Choroid plexus epithelial cell (primary cell): ENCODE data around the gene PAK5.

Experiments used
- DNase-seq: peaks from one replicate; pipeline ENCODE4 v3.0.0-alpha.2; 2010; ENCODE audit warnings: low read depth
- H3K4me3 ChIP-seq: 2 replicates; pipeline ENCODE4 v1.5.1; 2011; ENCODE audit warnings: low read depth, mild to moderate bottlenecking, control low read depth, low read length, moderate library complexity
- TF ChIP-seq, protein P1 (sequence below): conservative IDR thresholded peaks from 2 replicates; pipeline ENCODE4 v1.5.1; 2011; ENCODE audit warnings: low read depth, mild to moderate bottlenecking, control low read depth, inconsistent platforms, low read length, moderate library complexity

Gene PAK5

DNA sequence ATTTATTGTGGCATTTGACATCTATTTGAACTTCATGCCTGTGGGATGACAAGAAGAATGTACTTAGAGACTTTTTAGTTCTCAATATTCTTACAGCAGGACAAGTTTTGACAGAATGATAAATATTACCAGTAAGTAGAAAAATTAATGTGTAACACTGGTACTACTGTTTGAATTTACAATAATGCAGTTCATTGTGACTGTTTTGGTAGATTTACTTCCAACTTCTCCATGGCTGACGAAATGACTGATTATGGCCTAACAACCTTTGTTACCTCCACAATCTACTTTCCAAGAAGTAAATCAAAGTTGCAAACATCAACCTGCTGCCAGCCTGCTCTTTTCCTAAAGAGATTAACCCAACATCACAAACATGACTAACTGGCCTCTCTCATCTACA, 38.5 kb downstream of the PAK5 start:
- H3K4me3 ChIP-seq = no peak overlapping the region
- DNase-seq = no peak
- TF ChIP-seq, protein P1, sequence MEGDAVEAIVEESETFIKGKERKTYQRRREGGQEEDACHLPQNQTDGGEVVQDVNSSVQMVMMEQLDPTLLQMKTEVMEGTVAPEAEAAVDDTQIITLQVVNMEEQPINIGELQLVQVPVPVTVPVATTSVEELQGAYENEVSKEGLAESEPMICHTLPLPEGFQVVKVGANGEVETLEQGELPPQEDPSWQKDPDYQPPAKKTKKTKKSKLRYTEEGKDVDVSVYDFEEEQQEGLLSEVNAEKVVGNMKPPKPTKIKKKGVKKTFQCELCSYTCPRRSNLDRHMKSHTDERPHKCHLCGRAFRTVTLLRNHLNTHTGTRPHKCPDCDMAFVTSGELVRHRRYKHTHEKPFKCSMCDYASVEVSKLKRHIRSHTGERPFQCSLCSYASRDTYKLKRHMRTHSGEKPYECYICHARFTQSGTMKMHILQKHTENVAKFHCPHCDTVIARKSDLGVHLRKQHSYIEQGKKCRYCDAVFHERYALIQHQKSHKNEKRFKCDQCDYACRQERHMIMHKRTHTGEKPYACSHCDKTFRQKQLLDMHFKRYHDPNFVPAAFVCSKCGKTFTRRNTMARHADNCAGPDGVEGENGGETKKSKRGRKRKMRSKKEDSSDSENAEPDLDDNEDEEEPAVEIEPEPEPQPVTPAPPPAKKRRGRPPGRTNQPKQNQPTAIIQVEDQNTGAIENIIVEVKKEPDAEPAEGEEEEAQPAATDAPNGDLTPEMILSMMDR = no peak

DNA sequence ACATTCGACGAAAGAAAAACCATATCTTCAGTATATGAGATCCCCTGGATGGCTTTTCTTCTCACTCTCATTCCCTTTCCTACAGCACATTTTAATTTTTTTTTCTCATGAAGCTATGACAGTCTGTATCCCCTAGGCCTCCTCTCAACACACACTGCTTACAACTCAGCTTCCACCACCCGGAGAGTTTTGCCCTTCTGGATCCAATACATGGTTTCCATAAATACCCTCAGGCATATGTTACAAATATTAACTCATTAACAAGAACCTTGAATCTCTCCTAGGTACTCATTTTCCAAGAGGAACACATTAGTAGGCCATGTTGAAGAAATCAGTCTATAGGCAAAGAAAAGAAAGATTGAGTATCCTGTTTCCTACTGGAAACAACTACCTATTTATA, 44.0 kb downstream of the PAK5 start:
- H3K4me3 ChIP-seq = no peak overlapping the region
- TF ChIP-seq, protein P1 = no peak
- no peak for DNase-seq

DNA sequence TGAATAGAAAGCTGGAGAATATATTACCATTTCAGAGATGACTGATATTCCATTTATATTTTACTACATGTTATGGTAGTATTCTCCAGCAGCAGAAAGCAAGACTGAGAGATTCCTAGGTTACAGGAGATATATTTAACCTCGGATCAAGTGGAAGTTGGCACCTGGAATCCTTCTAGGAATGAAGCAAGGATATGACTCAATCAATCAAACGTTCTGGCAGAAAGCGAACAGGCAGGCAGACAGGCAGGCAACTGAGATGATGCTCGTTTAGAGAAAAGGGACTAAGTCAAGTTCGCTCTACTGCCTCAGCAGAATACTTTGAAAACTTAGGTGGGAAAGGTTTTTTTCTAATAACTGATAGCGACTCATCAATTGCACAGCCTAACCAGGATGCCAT, 46.2 kb downstream of the PAK5 start:
- H3K4me3 ChIP-seq = no peak overlapping the region
- DNase-seq = no peak
- TF ChIP-seq, protein P1 = no peak

DNA sequence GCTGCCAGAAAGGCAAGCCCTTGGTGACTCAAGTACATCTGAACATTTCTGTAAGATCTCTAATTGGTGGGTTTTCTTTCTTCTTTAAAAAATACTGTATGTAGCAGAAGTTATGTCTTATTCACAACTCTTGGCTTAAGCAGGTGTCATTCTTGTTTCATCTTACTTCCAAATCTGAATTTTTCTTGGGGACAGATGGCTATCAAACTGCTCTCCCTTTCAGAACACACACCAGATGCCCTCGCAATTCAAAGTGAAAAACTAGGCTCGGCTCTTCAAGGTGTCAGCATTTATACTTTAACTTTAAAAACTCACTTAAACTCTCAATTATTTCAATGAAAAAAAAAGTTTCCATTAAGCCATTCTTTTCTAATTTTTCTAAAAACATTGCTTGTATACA, 49.7 kb downstream of the PAK5 start:
- DNase-seq = no peak
- H3K4me3 ChIP-seq = no peak overlapping the region
- TF ChIP-seq, protein P1 = no peak

GRCh38 chr20:9775176-9775575, 63.7 kb downstream of the PAK5 start:
- H3K4me3 ChIP-seq = no peak overlapping the region
- no peak for DNase-seq
- TF ChIP-seq, protein P1 = no peak

DNA sequence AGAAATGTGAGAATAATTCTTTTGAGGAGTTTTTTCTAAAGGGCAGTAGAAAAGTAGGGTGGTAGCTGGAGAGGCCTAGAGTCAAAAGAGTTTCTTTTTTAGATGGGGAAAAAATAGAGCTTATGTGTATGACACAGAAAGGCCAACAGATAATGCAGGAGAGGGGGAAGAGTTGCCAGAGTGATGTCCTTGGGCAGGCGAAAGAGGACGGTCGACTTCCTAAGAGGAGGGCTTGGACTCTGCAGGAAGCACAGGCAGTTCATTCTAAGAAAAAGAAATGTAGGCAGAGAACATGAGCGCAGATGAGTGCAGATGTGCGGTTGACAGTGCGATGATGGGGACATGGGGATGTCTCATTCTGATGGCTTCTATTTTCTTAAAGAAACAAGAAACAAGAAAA, 68.9 kb downstream of the PAK5 start:
- H3K4me3 ChIP-seq = no peak overlapping the region
- TF ChIP-seq, protein P1 = no peak
- no peak for DNase-seq

DNA sequence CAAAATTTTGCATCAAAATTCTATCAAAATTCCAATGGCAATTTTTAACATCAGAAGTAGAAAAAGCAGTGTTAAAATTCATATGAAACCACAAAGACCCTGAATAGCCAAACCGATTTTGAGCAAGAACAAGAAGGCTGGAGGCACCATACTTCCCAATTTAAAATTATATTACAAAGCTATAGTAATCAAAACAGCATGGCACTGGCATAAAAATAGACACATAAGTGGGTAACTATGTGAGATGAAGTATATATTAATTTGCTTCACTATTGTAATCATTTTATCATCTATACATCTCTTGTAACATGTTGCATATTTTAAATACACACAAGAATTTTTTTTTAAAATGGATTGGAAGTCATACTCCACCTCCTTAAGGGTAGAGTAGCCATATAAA, 77.4 kb downstream of the PAK5 start:
- no peak overlapping the region for H3K4me3 ChIP-seq
- TF ChIP-seq, protein P1 = no peak

More for the DNA sequence above, 77.4 kb downstream of the PAK5 start:
- no peak for DNase-seq
